Breast epithelium (tissue), 3 donors: ENCODE measurements around the gene GP1BA.

Experiments used
- CTCF ChIP-seq, 3 donors: fragments of 450-650 bp; IDR thresholded peaks; one replicate each; pipeline ENCODE4 v1.5.1; 2016 to 2017; ENCODE audit warnings: antibody characterized with exemption in 3 of 3, mild to moderate bottlenecking in 3 of 3, moderate library complexity in 3 of 3
- POLR2A ChIP-seq: fragments of 450-650 bp; IDR thresholded peaks from one replicate; pipeline ENCODE4 v1.6.1; 2016; ENCODE audit warnings: antibody characterized with exemption, mild to moderate bottlenecking, moderate library complexity

GRCh38 chr17:4898351-4898750 is 33.7 kb upstream of the GP1BA start:
- TF ChIP-seq CTCF (IDR thresholded peaks at IDR 0.05) (no peak), POLR2A (no peak)
